Measurements from ENCODE around the gene CHRNA5. TPM values are rescaled to one million over a fixed set of nuclear protein-coding genes. Genes with fewer than 3 reads are reported as not detected.
"Not testable (repeated sequence)": the region's sequence is repeated elsewhere in the genome, so short reads cannot be mapped to it uniquely, and the experiment has no call there.

The CHRNA5 gene
- 1 to 10 TPM; 1.9 to 2.0 TPM for total RNA-seq

GRCh38 chr15:78565097-78565950, at the start of gene CHRNA5:
CHRNA5 (plus strand) TSS chr15:78565520; CDS start chr15:78565720, 200 bp downstream.
- TF ChIP-seq POLR2AphosphoS5 (IDR thresholded peaks at IDR 0.05) (peak; percentile 65), POLR2A (IDR thresholded peaks at IDR 0.05) (peak; percentile 63)
- TF ChIP-seq, protein P1, sequence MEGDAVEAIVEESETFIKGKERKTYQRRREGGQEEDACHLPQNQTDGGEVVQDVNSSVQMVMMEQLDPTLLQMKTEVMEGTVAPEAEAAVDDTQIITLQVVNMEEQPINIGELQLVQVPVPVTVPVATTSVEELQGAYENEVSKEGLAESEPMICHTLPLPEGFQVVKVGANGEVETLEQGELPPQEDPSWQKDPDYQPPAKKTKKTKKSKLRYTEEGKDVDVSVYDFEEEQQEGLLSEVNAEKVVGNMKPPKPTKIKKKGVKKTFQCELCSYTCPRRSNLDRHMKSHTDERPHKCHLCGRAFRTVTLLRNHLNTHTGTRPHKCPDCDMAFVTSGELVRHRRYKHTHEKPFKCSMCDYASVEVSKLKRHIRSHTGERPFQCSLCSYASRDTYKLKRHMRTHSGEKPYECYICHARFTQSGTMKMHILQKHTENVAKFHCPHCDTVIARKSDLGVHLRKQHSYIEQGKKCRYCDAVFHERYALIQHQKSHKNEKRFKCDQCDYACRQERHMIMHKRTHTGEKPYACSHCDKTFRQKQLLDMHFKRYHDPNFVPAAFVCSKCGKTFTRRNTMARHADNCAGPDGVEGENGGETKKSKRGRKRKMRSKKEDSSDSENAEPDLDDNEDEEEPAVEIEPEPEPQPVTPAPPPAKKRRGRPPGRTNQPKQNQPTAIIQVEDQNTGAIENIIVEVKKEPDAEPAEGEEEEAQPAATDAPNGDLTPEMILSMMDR (IDR thresholded peaks at IDR 0.05) = no peak
- Histone ChIP-seq H3K4me1 (replicated peaks) (no peaks in the 10 kb centered on the region), H3K36me3 (no peaks in the 10 kb centered on the region), H3K9me3 (no peaks in the 10 kb centered on the region), H3K4me3 (peak within 1 kb of the TSS; percentile 49 to 60), H3K27me3 (replicated peaks; ENCODE audit: insufficient read depth) (no peaks in the 10 kb centered on the region), H3K27ac (peak within 1 kb of the TSS; percentile 65 to 84)
- WGBS = under 1% methylated on average over 55 of the region's 75 CpGs
- intact Hi-C loops (cut with DNase I) = no loop called here
- peak; percentile 94 for DNase-seq (ENCODE audit: low spot score)

- WGBS = 94% methylated on average over 3 of the region's 3 CpGs
- not testable (repeated sequence) for DNase-seq (ENCODE audit: low spot score); H3K9me3 ChIP-seq
These were observed 45.3 kb upstream of the CHRNA5 start for GRCh38 chr15:78520035-78520434.

DNA sequence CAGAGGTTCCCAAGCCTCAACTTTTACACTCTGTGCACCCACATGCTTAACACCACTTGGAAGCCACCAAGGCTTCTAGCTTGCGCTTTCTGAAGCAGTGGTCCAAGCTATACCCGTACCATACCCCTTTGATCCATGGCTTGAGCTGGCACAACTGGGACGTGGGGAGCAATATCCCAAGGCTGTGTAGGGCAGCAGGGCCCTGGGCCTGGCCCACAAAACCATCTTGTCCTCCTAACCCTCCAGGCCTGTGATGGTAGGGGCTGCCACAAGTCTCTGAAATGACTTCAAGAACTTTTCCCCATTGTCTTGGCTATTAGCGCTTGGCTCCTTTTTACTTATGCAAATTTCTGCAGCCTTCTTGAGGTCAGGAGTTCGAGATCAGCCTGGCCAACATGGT, 41.1 kb upstream of the CHRNA5 start:
- Histone ChIP-seq H3K27me3 (replicated peaks; ENCODE audit: insufficient read depth) (no peaks in the 10 kb centered on the region), H3K4me3 (no peak overlapping the region), H3K27ac (no peak overlapping the region), H3K4me1 (replicated peaks) (no peaks in the 10 kb centered on the region), H3K36me3 (no peaks in the 10 kb centered on the region), H3K9me3 (no peaks in the 10 kb centered on the region)
- intact Hi-C loops (cut with DNase I) = no loop called here
- no peak for DNase-seq (ENCODE audit: low spot score)
- 89% methylated on average over 5 of the region's 5 CpGs for WGBS
- TF ChIP-seq, protein P1 (IDR thresholded peaks at IDR 0.05) = no peak
- TF ChIP-seq POLR2A (IDR thresholded peaks at IDR 0.05) = no peak
- TF ChIP-seq POLR2AphosphoS5 (IDR thresholded peaks at IDR 0.05) = no peak

More at GRCh38 chr15:78520035-78520434, 45.3 kb upstream of the CHRNA5 start:
- intact Hi-C loops (cut with DNase I); H3K4me1 ChIP-seq (replicated peaks); H3K27me3 ChIP-seq (replicated peaks; ENCODE audit: insufficient read depth); H3K4me3 ChIP-seq; H3K27ac ChIP-seq; H3K36me3 ChIP-seq: not testable (repeated sequence)

GRCh38 chr15:78527325-78527724, 38.0 kb upstream of the CHRNA5 start:
- Histone ChIP-seq H3K27me3 (replicated peaks; ENCODE audit: insufficient read depth) (no peaks in the 10 kb centered on the region), H3K36me3 (no peaks in the 10 kb centered on the region), H3K4me1 (replicated peaks) (no peaks in the 10 kb centered on the region), H3K9me3 (no peaks in the 10 kb centered on the region), H3K27ac (no peak overlapping the region), H3K4me3 (no peak overlapping the region)
- intact Hi-C loops (cut with DNase I) = no loop called here
- no peak for TF ChIP-seq POLR2A (IDR thresholded peaks at IDR 0.05)
- TF ChIP-seq POLR2AphosphoS5 (IDR thresholded peaks at IDR 0.05) = no peak
- TF ChIP-seq, protein P1 (IDR thresholded peaks at IDR 0.05) = no peak
- DNase-seq (ENCODE audit: low spot score) = no peak
- 88% methylated on average over 5 of the region's 5 CpGs for WGBS

DNA sequence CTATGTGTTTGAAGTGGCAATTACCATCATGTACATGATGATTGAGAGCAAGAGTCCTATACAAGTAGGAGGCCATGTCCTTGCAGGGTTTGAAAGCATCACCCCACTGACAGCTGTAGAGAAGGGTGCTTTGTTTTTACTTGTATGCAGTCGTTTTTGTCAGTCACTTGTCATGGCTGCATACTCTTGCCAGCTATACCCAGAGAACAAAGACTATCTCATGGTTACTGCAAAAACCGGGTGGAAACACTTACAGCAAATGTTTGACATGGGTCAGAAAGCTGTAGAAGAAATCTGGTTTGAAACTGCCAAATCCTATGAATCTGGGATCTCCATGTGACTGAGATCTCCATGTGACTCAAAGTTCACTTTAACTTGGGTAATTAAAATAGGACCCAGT, 32.0 kb upstream of the CHRNA5 start:
- DNase-seq (ENCODE audit: low spot score) = no peak
- no peak for TF ChIP-seq POLR2A (IDR thresholded peaks at IDR 0.05)
- no peak for TF ChIP-seq POLR2AphosphoS5 (IDR thresholded peaks at IDR 0.05)
- TF ChIP-seq, protein P1 (IDR thresholded peaks at IDR 0.05) = no peak
- intact Hi-C loops (cut with DNase I) = no loop called here
- H3K27me3 ChIP-seq (replicated peaks; ENCODE audit: insufficient read depth) = no peaks in the 10 kb centered on the region
- no peaks in the 10 kb centered on the region for H3K9me3 ChIP-seq
- H3K27ac ChIP-seq = no peak overlapping the region
- 60% methylated on average over 2 of the region's 2 CpGs for WGBS
- H3K4me3 ChIP-seq = no peak overlapping the region
- H3K4me1 ChIP-seq (replicated peaks) = no peaks in the 10 kb centered on the region
- H3K36me3 ChIP-seq = no peaks in the 10 kb centered on the region
